NCI-H82 treated with DMSO at 0.1 percent for 48 hours (cell line): ENCODE data around the gene RSRC2.
"Not testable (repeated sequence)": the region's sequence is repeated elsewhere in the genome, so short reads cannot be mapped to it uniquely, and the experiment has no call there.

Source experiments
- DNase-seq: peaks from one replicate; lab custom pipeline; 2025; ENCODE audit not compliant: unreplicated experiment; lab: John Stamatoyannopoulos, UW

Gene RSRC2

GRCh38 chr12:122519418-122519817, 7.3 kb downstream of the RSRC2 start:
- no peak for DNase-seq

DNA sequence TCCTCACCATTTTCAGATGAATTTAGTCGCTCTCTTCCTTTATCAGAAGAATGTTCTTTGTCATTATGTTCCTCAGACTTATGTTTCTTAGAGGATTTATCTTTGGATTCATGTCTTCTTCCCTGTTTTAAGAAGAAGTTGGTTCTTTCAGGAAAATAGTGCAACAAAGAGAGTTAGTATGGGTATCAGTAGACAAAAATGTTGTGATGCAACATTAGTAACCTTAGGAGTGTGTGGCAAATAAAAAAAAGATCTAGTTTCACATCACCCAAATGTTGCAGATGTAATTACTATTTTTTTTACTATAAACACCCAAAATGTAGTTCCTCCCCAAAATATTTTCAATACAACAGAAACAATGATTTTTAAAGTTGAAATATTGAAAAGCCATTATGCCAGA, 7.8 kb downstream of the RSRC2 start:
- DNase-seq, result no peak

DNA sequence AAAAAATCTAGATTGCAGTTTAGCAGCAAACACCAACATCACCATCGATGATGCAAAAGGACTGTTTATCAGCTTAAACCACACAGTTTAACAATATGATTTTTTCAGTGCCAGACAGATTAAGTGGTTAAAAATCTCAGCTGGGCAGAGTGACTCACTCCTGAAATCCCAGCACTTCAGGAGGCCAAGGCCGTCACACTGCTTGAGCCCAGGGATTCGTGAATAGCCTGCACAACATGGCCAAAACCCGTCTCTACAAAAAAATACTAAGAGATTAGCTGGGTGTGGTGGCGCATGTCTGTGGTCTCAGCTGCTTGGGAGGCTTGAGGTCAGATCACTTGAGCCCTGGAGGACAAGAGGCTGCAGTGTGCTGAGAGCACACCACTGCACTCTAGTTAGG, 8.9 kb downstream of the RSRC2 start:
- DNase-seq, result no peak

GRCh38 chr12:122516544-122517361, 10.0 kb downstream of the RSRC2 start:
- no peak for DNase-seq

- no peak for DNase-seq
Measured at GRCh38 chr12:122515275-122515674, 11.5 kb downstream of the RSRC2 start.

DNA sequence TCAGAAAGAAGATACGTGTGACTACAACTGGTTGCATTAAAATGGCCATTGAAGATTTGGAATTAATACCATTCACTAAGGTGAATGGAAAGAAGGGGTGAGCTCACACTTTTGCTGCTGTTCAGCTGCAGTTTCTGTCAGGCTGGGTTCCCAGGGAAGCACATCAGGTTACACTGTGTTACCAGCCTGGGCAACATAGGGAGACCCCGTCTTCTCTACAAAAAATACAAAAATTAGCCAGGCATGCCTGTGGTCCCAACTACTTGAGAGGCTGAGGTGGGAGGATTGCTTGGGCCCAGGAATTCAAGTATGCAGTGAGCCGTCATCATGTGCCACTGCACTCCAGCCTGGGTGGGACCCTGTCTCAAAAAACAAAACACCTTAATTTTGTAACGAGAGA, 13.1 kb downstream of the RSRC2 start:
- no peak for DNase-seq

GRCh38 chr12:122513028-122513427, 13.7 kb downstream of the RSRC2 start:
- DNase-seq, result not testable (repeated sequence)

DNA sequence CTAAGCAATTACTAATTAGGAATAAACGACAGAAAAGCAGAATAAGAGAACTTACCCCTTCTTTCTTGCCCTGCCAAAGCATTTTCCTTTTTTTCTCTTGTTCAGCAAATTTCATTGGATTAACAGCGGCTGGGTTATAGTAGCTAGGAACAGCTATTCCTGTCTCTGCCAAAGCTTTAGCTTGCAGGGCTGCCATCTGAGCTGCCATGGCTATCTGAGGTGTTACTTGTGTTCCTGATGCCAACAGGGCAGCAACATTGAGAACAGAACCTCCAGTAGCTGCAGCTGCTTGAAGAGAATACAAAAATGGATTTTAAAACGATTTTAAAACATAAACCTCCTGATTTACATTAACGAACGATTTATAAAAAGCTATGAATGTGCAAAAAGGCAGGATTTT, 18.6 kb downstream of the RSRC2 start:
- DNase-seq, result no peak

DNA sequence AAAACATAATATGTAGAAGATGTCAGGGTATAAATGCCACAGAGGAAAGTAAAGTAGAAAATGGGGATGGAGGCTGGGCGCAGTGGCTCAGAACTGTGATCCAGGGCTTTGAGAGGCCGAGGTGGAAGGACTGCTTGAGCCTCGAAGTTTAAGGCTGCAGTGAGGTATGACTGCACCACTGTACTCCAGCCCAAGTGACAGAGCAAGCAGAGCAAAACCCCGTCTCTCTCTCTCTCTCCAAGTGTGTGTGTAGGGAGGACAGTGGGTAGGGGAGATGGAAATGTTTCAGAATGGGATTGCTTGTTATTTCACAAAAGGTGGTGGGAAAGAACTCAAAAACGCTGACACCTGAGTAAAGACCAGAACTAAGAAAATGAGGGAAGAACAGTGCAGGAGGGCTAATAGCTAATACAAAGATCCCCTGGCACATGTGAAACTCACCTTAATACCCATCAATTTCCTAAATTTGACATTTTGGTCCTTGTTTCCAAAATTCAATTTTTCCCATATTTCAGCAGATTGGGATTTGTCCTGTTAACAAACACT, 20.3 kb downstream of the RSRC2 start:
- no peak for DNase-seq

- DNase-seq, result no peak
Measured at GRCh38 chr12:122505419-122506051, 21.2 kb downstream of the RSRC2 start.

- DNase-seq, result no peak
Measured at GRCh38 chr12:122503783-122504590, 22.7 kb downstream of the RSRC2 start.

DNA sequence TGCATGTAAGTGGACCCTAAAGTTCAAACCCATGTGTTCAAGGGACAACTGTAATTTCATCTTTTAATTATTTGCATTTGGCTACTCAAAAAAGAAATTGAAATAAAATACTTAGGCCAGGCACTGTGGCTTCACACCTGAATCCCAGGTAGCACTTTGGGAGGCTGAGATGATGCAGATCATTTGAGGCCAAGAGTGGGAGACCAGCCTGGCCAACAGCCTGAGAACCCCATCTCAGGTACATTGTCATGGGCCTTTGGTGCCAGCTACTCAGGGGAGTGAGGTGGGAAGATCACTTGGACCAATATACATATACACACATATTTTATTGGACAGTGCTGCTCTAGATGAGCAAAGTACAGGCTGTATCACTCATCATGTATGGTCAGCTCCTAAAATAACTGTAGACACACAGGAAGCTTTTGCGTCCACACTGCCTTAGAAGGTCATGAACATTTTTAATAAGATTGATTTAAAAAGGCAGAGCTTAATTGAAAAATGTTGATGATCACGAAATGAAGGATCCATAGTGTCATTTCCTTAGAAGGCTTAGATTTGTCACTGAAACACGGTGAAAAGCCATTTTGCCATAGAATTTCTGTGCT, 23.5 kb downstream of the RSRC2 start:
- DNase-seq, result no peak

DNA sequence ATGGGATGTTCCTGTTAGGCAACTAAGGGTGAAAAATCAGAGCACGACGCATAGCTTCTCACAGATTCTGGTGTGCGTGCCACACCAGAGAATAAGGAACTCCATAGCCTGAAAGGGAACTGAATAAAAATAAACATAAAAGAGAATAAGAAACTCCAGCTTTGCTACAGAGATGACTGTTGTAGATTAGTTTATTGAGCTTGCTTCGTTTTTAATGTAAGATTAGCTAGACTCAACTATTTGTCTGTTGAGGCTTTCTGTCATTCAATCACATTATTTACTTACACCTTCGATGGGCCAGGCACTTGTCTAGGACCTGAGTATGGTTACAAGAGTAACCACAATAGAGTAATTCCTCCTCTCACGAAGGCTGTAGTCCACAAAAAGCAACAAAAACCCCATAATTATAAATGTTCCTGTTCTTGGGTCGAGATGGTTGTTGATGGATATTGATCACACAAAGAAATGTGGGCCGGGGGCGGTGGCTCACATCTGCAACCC, 25.2 kb downstream of the RSRC2 start:
- DNase-seq, result no peak

DNA sequence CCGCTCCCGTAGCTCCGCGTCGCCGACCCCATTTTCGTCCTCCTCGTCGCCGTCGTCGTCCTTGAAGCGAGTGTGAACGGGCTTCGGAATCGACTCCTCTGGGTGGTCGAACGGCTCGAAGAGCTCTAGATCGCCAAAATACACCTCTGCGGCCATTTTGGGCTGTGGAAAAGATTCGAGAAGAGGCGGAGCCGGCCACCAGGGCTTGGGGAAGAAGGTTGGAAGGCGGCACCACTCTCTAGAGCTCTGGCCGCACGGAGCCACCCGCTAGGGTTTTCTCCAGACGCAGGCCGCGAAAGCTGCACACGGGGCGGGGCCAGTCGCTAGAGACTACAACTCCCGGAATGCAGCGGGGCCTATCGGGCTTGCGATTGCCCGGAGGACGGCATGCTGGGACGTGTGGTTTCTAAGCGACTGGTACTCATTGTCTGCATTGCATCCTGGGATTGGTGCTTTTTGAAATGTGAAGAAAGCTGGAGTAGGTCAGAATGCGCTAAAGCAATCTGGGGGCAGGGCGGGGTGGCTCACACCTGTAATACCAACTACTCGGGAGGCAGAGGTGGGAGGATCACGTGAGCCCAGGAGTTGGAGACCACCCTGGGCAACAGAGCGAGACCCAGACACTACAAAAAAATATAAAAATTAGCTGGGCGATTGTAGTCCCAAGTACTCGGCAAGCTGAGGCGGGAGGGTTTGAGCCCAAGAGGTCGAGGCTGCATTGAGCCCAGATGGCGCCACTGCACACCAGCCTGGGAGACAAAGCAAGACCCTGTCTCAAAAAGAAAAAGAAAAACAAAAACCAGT, 25.8 kb downstream of the RSRC2 start, which contains the start of gene ZCCHC8:
TSS of gene ZCCHC8 (minus strand) at position 248 of the 804 bp plus-strand sequence. CDS start at position 156, 92 bp downstream.
- DNase-seq, result peak; percentile 100

GRCh38 chr12:122499991-122500684, 26.6 kb downstream of the RSRC2 start:
- peak; percentile 66 for DNase-seq

GRCh38 chr12:122495258-122495657, 31.5 kb downstream of the RSRC2 start:
- DNase-seq, result no peak

DNA sequence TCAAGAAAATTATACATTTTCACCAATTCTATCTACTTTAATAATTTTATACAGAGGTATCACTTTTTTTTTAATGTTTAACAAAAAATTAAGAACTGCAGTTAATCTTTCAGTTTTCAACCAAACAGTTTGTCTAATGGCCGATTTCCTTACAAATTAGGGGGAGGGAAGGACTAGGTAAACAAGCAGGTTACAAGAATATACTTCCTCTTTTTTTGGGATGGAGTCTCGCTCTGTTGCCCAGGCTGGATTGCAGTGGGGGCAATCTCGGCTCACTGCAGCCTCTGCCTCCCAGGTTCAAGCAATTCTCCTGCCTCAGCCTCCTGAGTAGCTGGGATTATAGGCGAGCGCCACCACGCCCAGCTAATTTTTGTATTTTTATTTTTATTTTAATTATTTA, 33.5 kb downstream of the RSRC2 start:
- DNase-seq, result not testable (repeated sequence)

DNA sequence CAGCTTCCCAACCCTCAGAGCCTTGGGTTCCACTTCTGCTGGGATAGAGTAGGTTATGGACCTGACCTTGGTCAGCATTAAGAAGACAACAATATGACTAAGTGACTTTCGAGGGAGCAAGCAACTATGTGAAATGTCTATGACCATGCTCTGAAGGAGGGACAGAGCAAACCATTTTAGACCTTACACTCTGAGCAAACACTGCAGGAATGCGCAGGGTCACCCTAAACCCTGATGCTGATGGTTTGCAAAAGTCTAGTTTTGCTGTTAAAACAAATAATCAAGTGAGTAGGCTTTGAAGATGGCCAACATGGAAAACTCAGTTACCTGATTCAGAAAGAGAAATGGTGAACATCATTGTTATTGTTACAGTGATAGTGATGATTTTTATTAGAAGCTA, 34.7 kb downstream of the RSRC2 start:
- DNase-seq, result no peak

DNA sequence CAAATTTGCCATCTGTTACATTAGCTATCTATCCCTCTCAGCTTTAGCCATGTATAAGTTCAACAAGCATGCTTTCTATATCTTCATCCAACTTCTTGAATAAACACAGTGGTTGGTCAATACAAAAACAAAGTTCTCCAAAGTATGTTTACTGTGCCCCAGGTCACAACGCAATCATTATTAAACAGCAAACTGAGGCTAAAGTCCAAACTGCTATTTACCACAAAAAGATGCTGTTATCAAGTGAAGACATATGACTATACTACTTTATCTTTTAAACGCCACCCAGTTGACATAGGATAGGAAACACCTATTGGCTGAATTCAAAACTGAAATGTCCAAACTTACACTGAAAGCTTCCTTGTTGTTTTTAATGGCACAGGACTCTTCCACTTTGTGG, 37.7 kb downstream of the RSRC2 start:
- DNase-seq, result no peak
